CD4-positive, alpha-beta T cell treated with Interleukin-2 at 100 ng/mL for 4 hours (primary cell): ENCODE data around the gene PCAT7.
"Not testable (repeated sequence)": the region's sequence is repeated elsewhere in the genome, so short reads cannot be mapped to it uniquely, and the experiment has no call there.

ENCODE experiments used
- DNase-seq: peaks from one replicate; pipeline ENCODE4 v3.0.0-alpha.2; 2020; ENCODE audit warnings: low spot score

The PCAT7 gene

DNA sequence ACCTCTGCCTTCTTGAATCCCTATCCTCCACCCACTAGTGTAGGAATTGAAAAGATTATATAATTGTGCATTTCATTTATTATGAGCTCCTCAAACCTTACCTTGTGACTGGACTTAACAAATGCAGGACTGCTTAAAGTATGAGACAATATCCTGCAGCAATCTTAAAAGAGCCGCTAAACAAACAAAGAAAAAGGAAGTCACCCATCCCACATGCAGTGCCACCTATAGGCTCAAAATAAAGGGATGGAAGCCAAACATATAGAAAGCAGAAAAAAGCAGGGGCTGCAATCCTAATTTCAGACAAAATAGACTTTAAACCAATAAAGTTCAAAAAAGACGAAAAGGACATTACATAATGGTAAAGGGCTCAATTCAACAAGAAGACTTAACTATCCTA lies 8.7 kb downstream of the PCAT7 start:
- DNase-seq = no peak

DNA sequence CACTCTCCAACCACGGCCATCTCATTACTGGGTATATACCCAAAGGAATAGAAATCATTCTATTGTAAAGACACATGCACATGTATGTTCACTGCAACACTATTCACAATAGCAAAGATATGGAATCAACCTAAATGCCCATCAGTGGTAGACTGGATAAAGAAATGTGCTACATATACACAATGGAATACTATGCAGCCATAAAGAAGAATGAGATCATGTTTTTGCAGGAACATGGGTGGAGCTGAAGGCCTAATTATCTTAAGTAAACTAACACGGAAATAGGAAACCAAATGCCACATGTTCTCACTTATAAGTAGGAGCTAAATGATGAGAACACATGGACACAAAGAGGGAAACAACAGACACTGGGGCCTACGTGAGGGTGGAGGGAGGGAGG lies 9.4 kb downstream of the PCAT7 start:
- DNase-seq = not testable (repeated sequence)

DNA sequence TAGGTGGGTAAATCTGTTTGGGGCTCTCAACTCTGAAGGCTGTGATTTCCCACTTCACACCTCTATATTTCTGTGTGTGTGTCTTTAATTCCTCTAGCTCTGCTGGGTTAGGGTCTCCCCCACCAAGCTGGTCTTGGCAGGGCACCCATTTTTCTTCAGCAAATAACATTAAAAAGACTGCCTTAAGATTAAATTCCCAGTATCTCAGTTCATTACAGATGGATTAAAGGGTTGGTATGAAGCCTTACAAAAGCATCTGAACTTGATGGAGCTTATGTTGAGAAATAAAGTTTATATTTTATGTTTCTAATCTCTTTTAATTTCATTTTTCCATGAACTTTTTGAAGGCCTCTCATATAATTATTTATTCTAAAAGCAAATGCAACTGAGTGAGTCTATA lies 11.7 kb downstream of the PCAT7 start:
- DNase-seq = no peak

DNA sequence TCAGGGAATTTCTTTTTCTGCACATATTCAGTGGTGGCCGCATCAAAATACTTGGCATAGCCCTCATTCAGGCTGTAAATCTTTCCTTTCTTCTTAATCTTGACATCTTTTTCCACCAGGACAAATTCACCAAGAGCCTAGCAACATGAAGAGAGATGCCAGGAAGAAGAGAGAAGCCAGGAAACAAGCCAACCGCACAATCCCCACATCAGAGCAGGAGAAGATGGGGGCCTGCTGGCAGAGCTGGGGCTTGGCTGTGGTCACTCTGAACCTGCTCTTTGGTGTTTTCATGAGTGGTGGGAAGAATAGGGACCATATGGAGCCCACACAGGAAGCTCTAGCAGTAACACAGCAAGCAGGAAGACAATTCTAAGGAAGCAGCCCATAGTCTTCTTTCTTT lies 12.4 kb downstream of the PCAT7 start:
- DNase-seq = no peak

DNA sequence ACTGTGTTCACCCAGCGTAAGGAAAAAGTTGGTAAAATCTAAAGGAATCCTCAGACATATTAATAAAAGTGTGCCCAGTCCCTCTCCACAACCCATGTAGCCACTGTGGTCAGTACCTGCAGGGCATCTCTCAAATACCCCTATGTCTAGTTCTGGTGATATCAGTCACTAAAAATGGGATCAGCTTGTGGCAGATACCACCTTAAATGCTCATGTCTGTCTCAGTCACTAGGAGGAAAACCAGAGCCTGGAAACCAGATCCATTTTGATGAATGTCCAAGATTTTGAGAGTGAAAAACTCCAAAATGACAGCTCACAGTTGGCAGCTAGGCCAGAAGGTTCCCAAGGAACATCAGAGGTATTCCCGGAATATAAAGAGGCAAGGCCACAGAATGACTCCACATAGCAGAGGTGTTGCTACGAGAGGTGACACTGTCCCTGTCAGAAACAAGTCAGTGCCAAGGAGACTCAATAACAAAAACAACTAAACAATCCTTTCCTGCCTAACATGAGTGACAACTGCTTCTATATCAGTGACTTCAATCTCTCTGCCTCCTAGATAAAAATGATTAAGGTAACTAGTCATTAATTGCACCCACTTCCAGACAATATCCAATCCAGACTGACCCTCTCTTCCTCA lies 13.5 kb downstream of the PCAT7 start:
- no peak for DNase-seq

DNA sequence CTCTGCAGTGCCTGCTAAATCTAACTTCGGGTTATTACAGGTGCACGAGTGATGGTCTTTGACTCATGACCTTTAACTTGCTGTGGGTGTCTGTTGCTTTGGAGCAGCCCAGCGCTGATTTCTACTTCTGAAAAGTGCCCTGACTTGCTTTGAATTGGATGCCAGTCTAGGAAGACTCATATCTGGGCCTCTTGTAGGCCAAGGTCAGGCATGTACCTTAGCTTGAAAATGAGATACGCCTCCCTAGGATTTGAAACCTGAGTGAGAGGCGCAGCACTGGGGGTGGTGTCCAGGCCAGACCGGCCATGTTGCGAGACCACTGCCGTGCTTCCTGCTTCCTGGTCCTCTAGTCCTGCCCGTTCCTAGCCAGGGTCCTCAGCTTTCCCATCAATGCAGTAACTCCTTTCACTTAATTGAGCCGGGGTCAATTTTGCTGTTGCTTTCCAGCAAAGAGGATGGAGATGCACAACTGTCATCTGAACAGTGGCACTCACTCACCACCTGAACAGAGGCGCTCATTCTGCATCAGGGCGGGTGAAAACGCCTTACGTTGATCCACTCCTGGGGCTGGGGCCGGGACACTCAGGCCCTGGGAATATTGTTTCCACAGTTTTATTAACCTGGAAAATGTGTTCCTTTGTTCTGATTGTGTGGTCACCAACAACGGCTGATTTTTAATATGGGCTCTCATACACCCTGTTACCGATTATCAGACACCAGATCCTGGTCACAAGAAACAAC lies 14.3 kb downstream of the PCAT7 start:
- DNase-seq = no peak

DNA sequence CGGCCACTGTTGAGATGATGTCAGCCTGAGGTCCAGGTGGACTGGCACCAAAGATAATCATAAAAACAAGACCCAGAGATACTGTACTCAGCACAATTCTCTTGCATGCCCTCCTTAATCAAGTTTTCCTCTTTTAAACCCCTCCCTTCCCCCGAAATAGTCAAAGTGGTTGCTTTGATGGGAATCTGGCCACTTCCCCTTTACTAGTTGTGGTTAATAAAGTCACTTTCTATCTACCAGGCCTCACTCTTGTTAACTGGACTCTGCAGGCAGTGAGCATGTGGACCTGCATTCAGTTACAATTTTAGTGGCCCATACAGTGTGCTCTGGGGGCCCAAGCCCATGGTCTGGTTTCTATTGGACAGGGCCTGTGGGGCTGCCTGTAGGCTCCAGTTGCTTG lies 21.2 kb downstream of the PCAT7 start:
- DNase-seq = no peak

DNA sequence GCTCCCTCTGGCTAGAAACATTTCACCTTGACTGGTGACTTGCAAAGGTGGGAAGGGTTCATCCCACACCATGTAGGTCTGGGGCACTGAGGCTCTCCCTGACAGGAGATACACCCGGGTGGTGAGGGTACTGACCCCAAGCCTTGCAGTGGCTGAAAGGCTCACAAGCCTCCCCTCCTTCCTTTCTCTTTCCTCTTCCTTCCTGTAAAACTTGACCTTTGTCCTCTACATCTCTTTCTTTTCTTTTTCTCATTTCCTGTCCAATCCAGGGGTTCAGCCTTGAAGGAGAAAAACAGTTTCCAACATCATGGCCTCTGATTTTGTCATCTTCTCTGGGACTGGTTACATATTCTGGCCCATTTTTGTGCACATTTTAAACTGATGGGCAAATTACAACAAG lies 22.2 kb downstream of the PCAT7 start:
- no peak for DNase-seq

DNA sequence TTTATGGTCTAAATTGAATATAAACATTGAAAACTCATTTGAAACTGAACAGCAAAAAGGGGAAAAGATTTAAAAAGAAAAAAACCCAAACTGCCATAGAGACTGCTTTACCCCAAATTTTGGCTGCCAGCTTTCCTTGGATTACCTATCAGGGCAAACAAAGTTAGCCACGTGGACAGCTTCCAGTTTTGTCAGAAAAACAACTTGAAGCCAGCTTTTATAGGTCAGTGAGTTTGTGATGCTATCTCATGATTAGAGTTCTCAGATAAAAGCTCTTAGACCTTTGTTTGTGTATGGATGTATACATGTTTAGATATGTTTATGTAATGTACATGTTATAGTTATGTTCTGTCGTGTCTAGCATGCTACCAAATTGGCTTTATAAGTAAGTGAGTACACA lies 22.7 kb downstream of the PCAT7 start:
- DNase-seq = no peak

DNA sequence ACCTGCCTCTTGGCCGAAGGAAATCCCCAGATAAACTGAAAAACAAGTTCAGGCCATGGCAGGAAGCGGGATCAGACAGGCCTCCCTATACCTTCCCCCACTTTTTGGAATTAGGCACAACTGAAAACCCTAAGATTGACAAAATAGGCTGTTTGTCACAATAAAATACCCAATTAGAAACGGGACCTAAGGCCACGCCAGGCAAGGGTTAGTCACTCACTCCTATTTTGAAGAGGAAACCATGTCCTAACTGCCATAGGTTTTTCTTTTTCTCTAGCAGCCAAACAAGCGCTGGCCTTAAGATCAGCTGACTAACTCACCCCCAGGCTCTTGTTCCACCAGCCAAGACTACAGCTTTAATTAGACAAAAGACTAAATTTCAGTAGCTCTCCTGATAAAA lies 26.8 kb downstream of the PCAT7 start:
- no peak for DNase-seq

DNA sequence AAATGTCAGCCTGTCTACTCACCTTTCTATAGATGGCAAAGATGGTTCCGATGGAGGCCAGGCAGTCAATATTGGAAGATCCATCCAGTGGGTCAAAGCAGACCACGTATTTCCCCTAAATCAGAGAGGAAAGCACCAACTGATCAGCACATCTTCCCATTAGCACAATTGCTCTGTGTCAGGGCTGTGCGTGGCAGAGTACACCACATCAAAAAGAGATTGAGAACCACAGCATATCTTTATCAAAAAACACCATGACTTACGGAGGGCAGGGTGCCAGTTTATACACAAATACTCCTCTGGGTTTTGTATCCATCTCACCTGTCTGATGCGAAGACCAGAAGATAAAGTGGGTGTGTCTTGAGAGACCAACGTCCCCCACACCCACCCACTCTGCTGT lies 29.7 kb downstream of the PCAT7 start:
- DNase-seq = peak; percentile 1

DNA sequence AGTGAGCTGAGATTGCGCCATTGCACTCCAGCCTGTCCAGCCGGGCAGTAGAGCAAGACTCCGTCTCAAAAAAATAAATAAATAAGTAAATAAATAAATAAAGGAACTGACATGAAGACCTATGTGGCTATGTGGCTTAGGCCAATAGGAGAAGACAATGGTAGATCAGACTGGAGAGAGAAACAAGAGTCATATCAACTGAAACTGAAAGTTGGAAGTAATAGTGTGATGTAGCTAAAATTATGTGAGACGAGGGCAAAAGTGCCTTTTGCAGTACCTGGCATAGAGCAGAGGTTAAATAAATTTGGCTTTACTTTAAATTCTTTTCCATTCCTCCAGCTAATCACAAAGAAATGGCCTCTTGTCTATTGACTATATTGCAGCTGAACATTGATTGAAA lies 31.4 kb downstream of the PCAT7 start:
- DNase-seq = no peak

DNA sequence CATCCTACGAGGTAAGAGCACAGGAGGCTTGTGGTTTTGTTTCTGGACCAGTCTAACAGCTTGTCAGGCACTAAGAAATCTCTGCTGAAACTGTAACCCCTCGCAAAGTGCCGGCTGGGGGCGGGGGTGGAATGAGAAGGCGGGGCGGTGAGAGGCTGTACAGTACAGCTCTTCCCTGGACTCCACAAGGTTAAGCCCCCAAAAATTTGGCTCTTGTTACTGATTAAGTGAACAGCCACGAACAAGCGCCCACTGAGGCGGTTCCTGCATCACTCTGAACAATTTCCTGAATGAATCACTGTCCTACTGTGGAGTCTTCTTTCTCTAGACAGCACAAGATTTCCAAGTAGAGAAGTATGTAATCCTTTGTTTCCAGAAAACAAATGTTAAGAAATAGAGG lies 31.9 kb downstream of the PCAT7 start:
- no peak for DNase-seq

DNA sequence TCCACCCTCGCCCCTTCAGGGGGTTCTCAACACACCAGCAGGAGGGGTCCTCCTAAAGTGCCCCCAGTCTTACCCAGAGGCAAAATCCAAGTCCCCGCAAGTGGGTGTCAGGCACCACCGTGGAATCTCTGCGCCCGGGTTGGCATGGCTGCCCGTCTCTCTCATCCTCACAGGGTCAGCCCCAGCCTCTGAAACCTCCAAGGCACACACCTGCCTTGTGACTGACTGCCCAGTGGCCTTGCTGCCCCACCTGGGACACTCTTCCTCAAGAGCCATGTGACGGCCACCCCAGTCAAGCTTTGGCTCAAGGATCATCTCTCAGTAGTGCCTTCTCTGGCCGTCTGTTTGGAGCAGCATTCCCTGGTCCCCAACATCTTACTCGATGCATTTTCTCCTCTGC lies 33.8 kb downstream of the PCAT7 start:
- DNase-seq = no peak

DNA sequence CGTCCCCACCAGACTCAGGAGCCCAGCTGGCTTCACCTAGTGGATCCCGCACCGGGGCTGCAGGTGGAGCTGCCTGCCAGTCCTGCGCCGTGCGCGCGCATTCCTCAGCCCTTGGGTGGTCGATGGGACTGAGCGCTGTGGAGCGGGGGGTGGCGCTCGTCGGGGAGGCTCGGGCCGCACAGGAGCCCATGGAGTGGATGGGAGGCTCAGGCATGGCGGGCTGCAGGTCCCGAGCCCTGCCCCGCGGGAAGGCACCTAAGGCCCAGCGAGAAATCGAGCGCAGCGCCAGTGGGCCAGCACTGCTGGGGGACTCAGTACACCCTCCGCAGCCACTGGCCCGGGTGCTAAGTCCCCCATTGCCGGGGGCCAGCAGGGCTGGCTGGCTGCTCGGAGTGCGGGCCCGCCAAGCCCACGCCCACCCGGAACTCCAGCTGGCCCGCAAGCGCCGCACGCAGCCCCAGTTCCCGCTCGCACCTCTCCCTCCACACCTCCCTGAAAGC lies 36.2 kb downstream of the PCAT7 start:
- not testable (repeated sequence) for DNase-seq

DNA sequence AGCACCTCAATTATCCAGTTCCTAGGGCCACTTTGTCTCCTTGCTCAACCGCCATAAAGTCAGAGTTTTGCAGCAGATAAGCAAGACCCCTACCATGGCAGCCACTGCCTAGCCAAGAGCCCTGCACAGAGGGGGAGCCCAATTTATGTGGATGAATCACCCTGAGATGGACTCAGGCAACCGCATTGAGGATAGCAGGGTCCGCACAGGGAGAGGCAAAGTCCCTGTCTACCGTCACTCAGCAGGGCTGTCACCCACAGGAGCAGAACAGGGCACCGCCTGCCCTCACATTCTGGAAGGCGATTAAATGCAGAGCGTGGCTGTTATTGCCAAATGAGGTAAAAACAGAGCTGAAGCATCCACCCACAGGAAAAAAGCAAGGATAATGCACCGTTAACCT lies 37.0 kb downstream of the PCAT7 start:
- no peak for DNase-seq

DNA sequence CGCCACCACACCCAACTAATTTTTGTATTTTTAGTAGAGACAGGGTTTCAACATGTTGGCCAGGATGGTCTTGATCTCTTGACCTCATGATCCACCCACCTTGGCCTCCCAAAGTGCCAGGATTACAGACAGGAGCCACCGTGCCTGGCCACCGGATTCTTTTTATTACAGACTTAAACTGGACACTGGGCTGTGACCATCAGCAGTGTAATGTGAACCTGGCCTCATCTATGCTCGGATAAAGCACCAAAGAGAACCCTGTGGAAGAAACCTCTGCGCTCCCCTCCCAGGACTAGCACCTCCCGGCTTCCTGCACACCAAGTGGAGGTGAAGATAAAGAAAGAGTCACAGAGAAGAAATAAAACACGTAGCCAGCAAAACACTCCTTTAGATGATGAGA lies 37.8 kb downstream of the PCAT7 start:
- not testable (repeated sequence) for DNase-seq

DNA sequence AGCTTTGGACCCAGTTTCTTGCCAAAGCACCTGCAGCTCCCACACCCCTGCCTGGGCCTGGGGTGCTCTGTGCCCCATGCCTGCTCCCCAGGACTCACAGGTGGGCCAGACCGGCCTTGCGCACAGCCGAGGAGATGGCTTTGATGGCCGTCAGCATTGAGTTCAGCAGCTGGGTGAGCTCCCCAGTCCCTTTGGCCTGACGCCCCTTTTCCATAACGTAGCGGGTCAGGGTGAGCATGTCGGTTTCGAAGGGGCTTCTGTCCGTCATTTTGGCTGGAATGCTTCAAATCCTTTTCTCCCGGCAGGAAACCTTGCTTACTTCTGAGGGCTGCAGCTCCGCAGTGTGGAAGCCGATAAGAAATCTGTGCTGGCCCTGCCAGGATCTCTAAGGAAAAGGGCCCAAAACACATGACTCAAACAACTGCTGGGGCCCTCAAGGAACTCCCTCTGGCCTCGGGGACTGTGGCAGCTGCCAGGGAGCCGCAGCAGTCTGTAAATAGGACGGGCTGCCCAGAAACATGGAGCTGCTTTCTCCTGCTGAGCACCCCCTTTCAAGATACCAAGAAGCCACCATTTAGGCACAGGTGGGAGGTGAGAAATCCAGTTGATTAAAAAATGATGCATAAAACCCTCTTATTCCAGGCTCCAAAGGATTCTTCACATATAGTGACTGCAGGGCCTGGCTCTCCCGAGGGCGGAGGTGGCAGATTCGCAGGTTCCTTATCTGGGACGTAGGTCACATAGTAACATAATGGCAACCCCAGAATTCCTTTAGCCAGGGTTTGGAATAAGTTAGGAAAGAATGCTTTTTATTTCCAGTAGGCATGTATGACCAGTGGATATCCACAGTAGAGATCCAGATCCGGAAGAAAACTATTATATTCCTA lies 38.8 kb downstream of the PCAT7 start, which contains the start of gene FBP2:
Gene FBP2, minus strand, starts transcription at position 366 of the 887 bp plus-strand sequence. Its CDS starts 98 bp downstream, at position 268.
- DNase-seq = no peak

DNA sequence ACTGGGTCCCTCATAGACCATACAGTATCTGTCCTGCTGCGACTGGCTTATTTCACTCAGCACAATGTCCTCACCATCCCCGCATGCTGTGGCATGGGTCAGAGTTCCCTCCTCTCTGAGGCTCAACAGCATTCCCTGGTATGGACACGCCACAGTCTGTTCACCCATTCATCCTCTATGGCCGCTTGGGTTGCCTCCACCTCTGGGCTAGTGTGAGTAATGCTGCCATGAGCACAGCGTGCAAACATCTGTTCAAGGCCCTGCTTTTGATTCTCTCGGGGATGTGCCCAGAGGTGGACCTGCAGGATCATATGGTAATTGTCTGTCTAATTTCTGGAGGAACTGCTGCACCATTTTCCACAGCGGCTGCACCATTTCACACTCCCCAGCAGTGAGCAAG lies 44.2 kb downstream of the PCAT7 start:
- no peak for DNase-seq

DNA sequence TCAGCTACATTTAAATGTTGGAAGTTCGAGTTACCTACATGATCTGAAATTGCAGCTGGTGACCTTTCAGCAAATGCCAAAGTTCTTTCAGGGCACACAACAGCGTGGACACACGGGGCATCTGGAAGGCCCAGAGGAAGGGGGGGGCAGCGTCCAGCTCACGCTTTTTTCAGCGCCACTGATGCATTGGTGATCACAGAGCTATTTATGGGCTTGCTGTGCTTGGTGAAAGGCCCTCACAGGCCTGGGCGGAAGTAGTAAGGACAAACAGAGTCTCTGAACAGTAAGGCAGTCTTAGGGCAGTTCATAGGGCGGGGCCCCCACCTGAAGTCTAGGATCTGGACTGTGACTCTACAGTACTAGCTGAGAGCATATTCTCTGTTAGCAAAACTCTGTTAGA lies 45.4 kb downstream of the PCAT7 start:
- DNase-seq = no peak

DNA sequence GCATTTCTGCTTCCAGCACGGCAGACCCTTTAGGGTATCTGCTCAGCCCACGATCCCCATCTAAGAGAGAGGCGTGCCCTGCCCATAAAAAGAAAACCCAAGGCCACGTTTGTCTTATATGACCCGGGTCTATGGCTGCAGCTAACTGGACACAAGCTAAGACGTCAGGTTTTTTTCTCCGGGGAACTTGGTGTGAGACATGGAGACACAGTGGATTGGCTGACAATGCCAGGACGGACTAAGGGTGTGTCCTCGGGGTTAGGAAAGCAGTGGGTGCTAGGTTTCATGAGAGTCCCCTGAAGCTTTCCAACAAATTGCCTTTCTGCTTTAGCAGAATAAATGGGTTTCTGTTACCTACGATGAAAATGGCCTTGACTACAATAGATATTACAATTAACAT lies 45.8 kb downstream of the PCAT7 start:
- no peak for DNase-seq

DNA sequence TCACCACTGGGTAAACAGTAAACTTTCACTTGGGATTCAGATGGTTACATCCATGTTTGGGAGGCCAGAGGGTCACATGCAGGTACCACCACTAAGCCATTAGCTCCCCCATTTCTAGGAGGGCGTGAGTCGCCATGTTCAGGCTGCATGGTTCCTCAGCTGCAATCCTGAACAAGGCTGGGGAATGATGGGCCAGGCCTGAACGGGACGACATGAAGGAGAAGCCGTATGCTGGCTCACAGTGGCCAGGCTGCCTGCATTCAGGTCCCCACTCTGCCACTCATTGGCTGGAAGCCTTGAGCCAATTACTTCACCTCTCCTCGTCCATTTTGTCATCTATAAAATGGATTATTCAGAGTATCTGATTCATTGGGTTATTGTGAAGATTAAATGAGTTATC lies 47.8 kb downstream of the PCAT7 start:
- no peak for DNase-seq
